HEK293 (cell line): ENCODE results near the gene VAV2.

Source experiments
- CTCF ChIA-PET: fragments of 350-600 bp; formaldehyde crosslinking; extraction: SDS; loops from one replicate; lab custom pipeline; 2021; ENCODE audit warnings: antibody characterized with exemption; lab: Yijun Ruan, JAX
- POLR2A ChIA-PET: fragments of 300-600 bp; formaldehyde crosslinking; extraction: SDS; loops from one replicate; lab custom pipeline; 2020; ENCODE audit warnings: antibody characterized with exemption, inconsistent platforms; lab: Yijun Ruan, JAX
- H3K27ac ChIP-seq: fragments of 200-500 bp; sonication (Bioruptor generic); 2 replicates; pipeline ENCODE4 v1.5.1; 2014; ENCODE audit warnings: low read depth, low read length, control low read depth, inconsistent platforms; ENCODE audit errors: extremely low read depth
- H3K36me3 ChIP-seq, 2 experiments: fragments of 200-500 bp in 1 of 2; sonication (Bioruptor generic) in 1 of 2; 1 replicate in 1 of 2; 2 replicates in 1 of 2; pipeline ENCODE4 v1.5.1; 2014 to 2017; ENCODE audit warnings: inconsistent platforms in 2 of 2, low read length in 2 of 2; ENCODE audit not compliant: control insufficient read depth in 2 of 2, insufficient read depth in 1 of 2
- H3K4me1 ChIP-seq: fragments of 200-500 bp; sonication (Bioruptor generic); 2 replicates; pipeline ENCODE4 v1.5.1; 2014; ENCODE audit warnings: mild to moderate bottlenecking, low read length, inconsistent platforms; ENCODE audit not compliant: control insufficient read depth, insufficient read depth
- H3K4me3 ChIP-seq: 2 replicates; pipeline ENCODE4 v1.5.1; 2011; ENCODE audit warnings: low read depth, mild to moderate bottlenecking, control low read depth, low read length, moderate library complexity
- H3K9me3 ChIP-seq: fragments of 200-500 bp; sonication (Bioruptor generic); 2 replicates; pipeline ENCODE4 v1.5.1; 2014; ENCODE audit warnings: low read depth, low read length, inconsistent platforms; ENCODE audit not compliant: control insufficient read depth, insufficient read depth
- HOXD13 ChIP-seq: sonication (generic); formaldehyde crosslinking; IDR thresholded peaks from 2 replicates; pipeline ENCODE4 v1.8.0; 2022; ENCODE audit warnings: missing genetic modification reagents, borderline replicate concordance
- OSR2 ChIP-seq: fragments of 450-650 bp; formaldehyde crosslinking; IDR thresholded peaks from 2 replicates; pipeline ENCODE4 v1.5.1; 2016; ENCODE audit warnings: missing biosample characterization, missing genetic modification characterization
- SCRT1 ChIP-seq: fragments of 450-650 bp; formaldehyde crosslinking; IDR thresholded peaks from 2 replicates; pipeline ENCODE4 v1.5.1; 2016; ENCODE audit warnings: missing biosample characterization, missing genetic modification characterization, borderline replicate concordance
- ZBTB17 ChIP-seq: fragments of 450-650 bp; formaldehyde crosslinking; IDR thresholded peaks from 2 replicates; pipeline ENCODE4 v1.5.1; 2016; ENCODE audit warnings: missing biosample characterization, missing genetic modification characterization
- ZBTB7A ChIP-seq: fragments of 450-650 bp; formaldehyde crosslinking; IDR thresholded peaks from 2 replicates; pipeline ENCODE4 v1.5.1; 2016; ENCODE audit warnings: low read depth, missing biosample characterization, missing genetic modification characterization
- ZFHX2 ChIP-seq: fragments of 450-650 bp; formaldehyde crosslinking; conservative IDR thresholded peaks from 2 replicates; pipeline ENCODE4 v1.5.1; 2016; ENCODE audit warnings: missing biosample characterization, missing genetic modification characterization
- ZNF10 ChIP-seq: fragments of 450-650 bp; formaldehyde crosslinking; IDR thresholded peaks from 2 replicates; pipeline ENCODE4 v1.5.1; 2017; ENCODE audit warnings: missing biosample characterization, missing genetic modification characterization
- ZNF146 ChIP-seq: fragments of 450-650 bp; formaldehyde crosslinking; IDR thresholded peaks from 2 replicates; pipeline ENCODE4 v1.5.1; 2016; ENCODE audit warnings: missing biosample characterization, missing genetic modification characterization
- ZNF19 ChIP-seq: fragments of 450-650 bp; formaldehyde crosslinking; IDR thresholded peaks from 2 replicates; pipeline ENCODE4; 2016; ENCODE audit warnings: missing biosample characterization, missing genetic modification characterization, low read depth
- ZNF214 ChIP-seq: fragments of 450-650 bp; formaldehyde crosslinking; IDR thresholded peaks from 2 replicates; pipeline ENCODE4 v1.5.1; 2017; ENCODE audit warnings: missing biosample characterization, mild to moderate bottlenecking, missing genetic modification characterization, borderline replicate concordance
- ZNF302 ChIP-seq: fragments of 450-650 bp; formaldehyde crosslinking; IDR thresholded peaks from 2 replicates; pipeline ENCODE4 v1.5.1; 2016; ENCODE audit warnings: missing biosample characterization, missing genetic modification characterization, low read depth
- ZNF366 ChIP-seq: fragments of 450-650 bp; formaldehyde crosslinking; conservative IDR thresholded peaks from 2 replicates; pipeline ENCODE4 v1.5.1; 2016; ENCODE audit warnings: missing biosample characterization, missing genetic modification characterization
- ZNF423 ChIP-seq: fragments of 450-650 bp; formaldehyde crosslinking; IDR thresholded peaks from 2 replicates; pipeline ENCODE4 v1.5.1; 2016; ENCODE audit warnings: missing biosample characterization, missing genetic modification characterization
- ZNF585B ChIP-seq: fragments of 450-650 bp; formaldehyde crosslinking; IDR thresholded peaks from 2 replicates; pipeline ENCODE4 v1.5.1; 2016; ENCODE audit warnings: missing biosample characterization, missing genetic modification characterization
- ZNF596 ChIP-seq: fragments of 450-650 bp; IDR thresholded peaks from 2 replicates; pipeline ENCODE4 v1.5.0; 2018; ENCODE audit warnings: missing biosample characterization, mild to moderate bottlenecking, missing genetic modification characterization, moderate library complexity
- ZNF658 ChIP-seq: fragments of 450-650 bp; formaldehyde crosslinking; IDR thresholded peaks from 2 replicates; pipeline ENCODE4; 2016; ENCODE audit warnings: missing biosample characterization, missing genetic modification characterization
- ZNF670 ChIP-seq: fragments of 450-650 bp; formaldehyde crosslinking; IDR thresholded peaks from 2 replicates; pipeline ENCODE4 v1.5.1; 2016; ENCODE audit warnings: missing biosample characterization, missing genetic modification characterization, low read depth
- ZNF707 ChIP-seq: fragments of 450-650 bp; formaldehyde crosslinking; IDR thresholded peaks from 2 replicates; pipeline ENCODE4 v1.5.1; 2016; ENCODE audit warnings: missing biosample characterization, missing genetic modification characterization
- ZNF747 ChIP-seq: fragments of 450-650 bp; formaldehyde crosslinking; IDR thresholded peaks from 2 replicates; pipeline ENCODE4 v1.5.1; 2016; ENCODE audit warnings: missing biosample characterization, missing genetic modification characterization
- ZNF830 ChIP-seq: fragments of 450-650 bp; IDR thresholded peaks from 2 replicates; pipeline ENCODE4 v1.5.0; 2018; ENCODE audit warnings: missing biosample characterization, missing genetic modification characterization, low read depth, mild to moderate bottlenecking, moderate library complexity
- ZNF837 ChIP-seq: fragments of 450-650 bp; formaldehyde crosslinking; IDR thresholded peaks from 2 replicates; pipeline ENCODE4 v1.5.1; 2016; ENCODE audit warnings: missing biosample characterization, missing genetic modification characterization
- ZSCAN16 ChIP-seq: fragments of 450-650 bp; formaldehyde crosslinking; IDR thresholded peaks from 2 replicates; pipeline ENCODE4 v1.5.1; 2016; ENCODE audit warnings: missing biosample characterization, missing genetic modification characterization
- TF ChIP-seq, protein P1 (sequence below): fragments of 450-650 bp; formaldehyde crosslinking; IDR thresholded peaks from 2 replicates; pipeline ENCODE4 v1.5.1; 2017; ENCODE audit warnings: missing biosample characterization, missing genetic modification characterization
- TF ChIP-seq, protein P2 (sequence below): fragments of 450-650 bp; formaldehyde crosslinking; IDR thresholded peaks from 2 replicates; pipeline ENCODE4 v1.5.1; 2016; ENCODE audit warnings: missing biosample characterization, missing genetic modification characterization
- TF ChIP-seq, protein P3 (sequence below): fragments of 450-650 bp; formaldehyde crosslinking; IDR thresholded peaks from 2 replicates; pipeline ENCODE4 v1.5.1; 2016; ENCODE audit warnings: missing biosample characterization, missing genetic modification characterization
- TF ChIP-seq, protein P4 (sequence below): fragments of 450-650 bp; formaldehyde crosslinking; IDR thresholded peaks from 2 replicates; pipeline ENCODE4 v1.5.1; 2016; ENCODE audit warnings: missing biosample characterization, missing genetic modification characterization

The VAV2 gene

GRCh38 chr9:133853331-133853730, 138.8 kb downstream of the VAV2 start (continued):
- TF ChIP-seq SCRT1 (tag by site-specific recombination), result no peak

DNA sequence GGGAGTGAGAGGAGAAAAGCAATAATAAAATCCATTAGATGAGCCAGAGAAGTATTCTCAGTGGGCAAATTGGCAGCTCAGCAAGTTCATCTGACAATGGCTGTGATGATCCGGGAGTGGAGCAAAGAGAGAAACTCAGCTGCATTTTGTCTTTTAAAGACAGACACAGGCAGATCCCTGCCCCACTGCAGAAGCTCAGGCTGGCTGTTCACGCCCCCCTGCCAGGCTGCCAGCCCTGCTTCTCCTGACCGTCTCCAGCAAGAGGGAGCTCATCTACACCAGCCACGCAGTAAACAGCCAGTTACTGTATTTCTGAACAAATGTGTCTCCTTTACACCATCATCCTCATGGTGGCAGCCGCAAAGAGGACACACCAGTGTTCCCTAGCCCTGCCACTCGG, 139.7 kb downstream of the VAV2 start:
- Histone ChIP-seq H3K4me1 (no peaks in the 10 kb centered on the region), H3K9me3 (no peaks in the 10 kb centered on the region), H3K27ac (no peak overlapping the region), H3K36me3 (no peaks in the 10 kb centered on the region), H3K4me3 (no peak overlapping the region)
- ChIA-PET POLR2A (no interaction called here), CTCF (no interaction called here)
- TF ChIP-seq ZNF670 (tag by site-specific recombination) (no peak), HOXD13 (CRISPR knock-in tag) (no peak), ZNF19 (tag by site-specific recombination) (no peak), ZNF596 (tag by site-specific recombination) (no peak), ZNF146 (tag by site-specific recombination) (no peak), ZFHX2 (tag by site-specific recombination) (no peak), ZNF837 (tag by site-specific recombination) (no peak), ZNF214 (no peak), ZNF366 (tag by site-specific recombination) (no peak), OSR2 (no peak), ZBTB7A (tag by site-specific recombination) (no peak), ZNF10 (tag by site-specific recombination) (no peak), ZNF747 (tag by site-specific recombination) (no peak), ZNF302 (tag by site-specific recombination) (no peak), ZNF830 (no peak)
- TF ChIP-seq, protein P1, sequence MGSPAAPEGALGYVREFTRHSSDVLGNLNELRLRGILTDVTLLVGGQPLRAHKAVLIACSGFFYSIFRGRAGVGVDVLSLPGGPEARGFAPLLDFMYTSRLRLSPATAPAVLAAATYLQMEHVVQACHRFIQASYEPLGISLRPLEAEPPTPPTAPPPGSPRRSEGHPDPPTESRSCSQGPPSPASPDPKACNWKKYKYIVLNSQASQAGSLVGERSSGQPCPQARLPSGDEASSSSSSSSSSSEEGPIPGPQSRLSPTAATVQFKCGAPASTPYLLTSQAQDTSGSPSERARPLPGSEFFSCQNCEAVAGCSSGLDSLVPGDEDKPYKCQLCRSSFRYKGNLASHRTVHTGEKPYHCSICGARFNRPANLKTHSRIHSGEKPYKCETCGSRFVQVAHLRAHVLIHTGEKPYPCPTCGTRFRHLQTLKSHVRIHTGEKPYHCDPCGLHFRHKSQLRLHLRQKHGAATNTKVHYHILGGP (tag by site-specific recombination), result no peak
- TF ChIP-seq, protein P2, sequence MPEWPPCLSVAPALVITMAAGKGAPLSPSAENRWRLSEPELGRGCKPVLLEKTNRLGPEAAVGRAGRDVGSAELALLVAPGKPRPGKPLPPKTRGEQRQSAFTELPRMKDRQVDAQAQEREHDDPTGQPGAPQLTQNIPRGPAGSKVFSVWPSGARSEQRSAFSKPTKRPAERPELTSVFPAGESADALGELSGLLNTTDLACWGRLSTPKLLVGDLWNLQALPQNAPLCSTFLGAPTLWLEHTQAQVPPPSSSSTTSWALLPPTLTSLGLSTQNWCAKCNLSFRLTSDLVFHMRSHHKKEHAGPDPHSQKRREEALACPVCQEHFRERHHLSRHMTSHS (tag by site-specific recombination), result no peak

DNA sequence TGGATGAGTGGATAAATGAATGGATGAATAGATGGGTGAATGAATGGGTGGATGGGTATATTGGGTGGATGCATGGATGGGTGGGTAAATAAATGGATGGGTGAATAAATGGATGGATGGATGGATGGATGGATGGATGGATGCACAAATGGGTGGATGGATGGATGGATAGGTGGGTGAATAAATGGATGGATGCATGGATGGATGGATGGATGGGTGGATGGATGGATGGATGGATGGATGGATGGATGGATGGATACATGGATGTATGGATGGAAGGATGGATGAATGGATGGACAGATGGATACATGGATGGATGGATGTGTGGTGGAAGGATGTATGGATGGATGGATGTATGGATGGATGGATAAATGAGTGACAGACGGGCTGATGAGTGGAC, 140.4 kb downstream of the VAV2 start:
- no peaks in the 10 kb centered on the region for H3K36me3 ChIP-seq
- ChIA-PET CTCF (no interaction called here), POLR2A (no interaction called here)
- no peak overlapping the region for H3K4me3 ChIP-seq
- no peak overlapping the region for H3K27ac ChIP-seq
- H3K4me1 ChIP-seq, result no peaks in the 10 kb centered on the region
- no peaks in the 10 kb centered on the region for H3K9me3 ChIP-seq
- TF ChIP-seq ZNF423 (tag by site-specific recombination), result no peak
- TF ChIP-seq, protein P3, sequence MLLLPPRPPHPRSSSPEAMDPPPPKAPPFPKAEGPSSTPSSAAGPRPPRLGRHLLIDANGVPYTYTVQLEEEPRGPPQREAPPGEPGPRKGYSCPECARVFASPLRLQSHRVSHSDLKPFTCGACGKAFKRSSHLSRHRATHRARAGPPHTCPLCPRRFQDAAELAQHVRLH (tag by site-specific recombination), result no peak
- TF ChIP-seq ZNF146 (tag by site-specific recombination), result 0 out of 2 replicates have a peak, but pooled peaks have one; percentile 14
- TF ChIP-seq, protein P4, sequence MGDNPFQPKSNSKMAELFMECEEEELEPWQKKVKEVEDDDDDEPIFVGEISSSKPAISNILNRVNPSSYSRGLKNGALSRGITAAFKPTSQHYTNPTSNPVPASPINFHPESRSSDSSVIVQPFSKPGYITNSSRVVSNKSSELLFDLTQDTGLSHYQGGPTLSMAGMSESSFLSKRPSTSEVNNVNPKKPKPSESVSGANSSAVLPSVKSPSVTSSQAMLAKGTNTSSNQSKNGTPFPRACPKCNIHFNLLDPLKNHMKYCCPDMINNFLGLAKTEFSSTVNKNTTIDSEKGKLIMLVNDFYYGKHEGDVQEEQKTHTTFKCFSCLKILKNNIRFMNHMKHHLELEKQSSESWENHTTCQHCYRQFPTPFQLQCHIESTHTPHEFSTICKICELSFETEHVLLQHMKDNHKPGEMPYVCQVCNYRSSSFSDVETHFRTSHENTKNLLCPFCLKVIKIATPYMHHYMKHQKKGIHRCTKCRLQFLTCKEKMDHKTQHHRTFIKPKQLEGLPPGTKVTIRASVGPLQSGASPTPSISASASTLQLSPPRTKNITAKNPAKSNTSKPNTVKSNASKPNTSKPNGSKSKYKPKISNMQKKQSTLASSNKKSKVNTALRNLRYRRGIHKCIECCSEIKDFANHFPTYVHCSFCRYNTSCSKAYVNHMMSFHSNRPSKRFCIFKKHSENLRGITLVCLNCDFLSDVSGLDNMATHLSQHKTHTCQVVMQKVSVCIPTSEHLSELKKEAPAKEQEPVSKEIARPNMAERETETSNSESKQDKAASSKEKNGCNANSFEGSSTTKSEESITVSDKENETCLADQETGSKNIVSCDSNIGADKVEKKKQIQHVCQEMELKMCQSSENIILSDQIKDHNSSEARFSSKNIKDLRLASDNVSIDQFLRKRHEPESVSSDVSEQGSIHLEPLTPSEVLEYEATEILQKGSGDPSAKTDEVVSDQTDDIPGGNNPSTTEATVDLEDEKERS, result no peak
- TF ChIP-seq ZNF366 (tag by site-specific recombination), result peak; percentile 99
- no peak for TF ChIP-seq ZNF707 (tag by site-specific recombination)
- TF ChIP-seq ZSCAN16, result peak; percentile 44; the same call in 1 of the 2 replicates
- TF ChIP-seq ZNF585B (tag by site-specific recombination), result 0 out of 2 replicates have a peak, but pooled peaks have one; percentile 11
- TF ChIP-seq ZBTB17, result peak; percentile 94
- TF ChIP-seq ZNF214, result no peak
- TF ChIP-seq ZNF658 (tag by site-specific recombination), result no peak
